ENCODE data around the gene NUDT16. TPM values are rescaled to one million over a fixed set of nuclear protein-coding genes. Genes with fewer than 3 reads are reported as not detected.
A peak's percentile ranks its signal among the peaks of the same experiment; 100 is the strongest.

Gene NUDT16
- polyA plus RNA-seq, 1 experiment: 5.4 TPM

GRCh38 chr3:131394400-131394799 lies 12.8 kb downstream of the NUDT16 start:
- H3K36me3 ChIP-seq (ENCODE audit: control insufficient read depth, insufficient read depth, low read length): no peaks in the 10 kb centered on the region
- no peak overlapping the region for H3K4me3 ChIP-seq (ENCODE audit: low read depth, low read length)
- DNase-seq (ENCODE audit: low read depth): no peak
- POLR2A ChIA-PET: no interaction called here
- TF ChIP-seq CTCF (IDR thresholded peaks at IDR 0.05; ENCODE audit: insufficient read depth, low read depth, low read length): no peak
- no peaks in the 10 kb centered on the region for H3K27me3 ChIP-seq (ENCODE audit: control insufficient read depth, insufficient read depth, low read length)
- CTCF ChIA-PET: no interaction called here

- no peak for TF ChIP-seq CTCF (IDR thresholded peaks at IDR 0.05; ENCODE audit: insufficient read depth, low read depth, low read length)
- DNase-seq (ENCODE audit: low read depth): no peak
- CTCF ChIA-PET: interaction anchor here (2.1 kb wide), 1 partner anchor 15 kb away, joined by 6 read pairs; the partner anchor contains the start of gene NUDT16
These were observed 14.6 kb downstream of the NUDT16 start for GRCh38 chr3:131396170-131396569.

GRCh38 chr3:131397889-131398288 lies 16.3 kb downstream of the NUDT16 start:
- no peaks in the 10 kb centered on the region for H3K27me3 ChIP-seq (ENCODE audit: control insufficient read depth, insufficient read depth, low read length)
- no peak overlapping the region for H3K4me3 ChIP-seq (ENCODE audit: low read depth, low read length)
- H3K36me3 ChIP-seq (ENCODE audit: control insufficient read depth, insufficient read depth, low read length): no peaks in the 10 kb centered on the region
- no peak for DNase-seq (ENCODE audit: low read depth)
- no peak for TF ChIP-seq CTCF (IDR thresholded peaks at IDR 0.05; ENCODE audit: insufficient read depth, low read depth, low read length)
- ChIA-PET CTCF (interaction anchor here (1.1 kb wide), 1 partner anchor 16 kb away, joined by 4 read pairs; no protein-coding TSS in a partner anchor), POLR2A (no interaction called here)

More at GRCh38 chr3:131396170-131396569, 14.6 kb downstream of the NUDT16 start:
- no peak overlapping the region for H3K4me3 ChIP-seq (ENCODE audit: low read depth, low read length)
- POLR2A ChIA-PET: no interaction called here
- H3K36me3 ChIP-seq (ENCODE audit: control insufficient read depth, insufficient read depth, low read length): no peaks in the 10 kb centered on the region
- no peaks in the 10 kb centered on the region for H3K27me3 ChIP-seq (ENCODE audit: control insufficient read depth, insufficient read depth, low read length)

GRCh38 chr3:131401978-131402377 lies 20.4 kb downstream of the NUDT16 start:
- CTCF ChIA-PET: interaction anchor here (0.5 to 1.4 kb wide), 3 partner anchors 22 to 1057 kb away, joined by 3 to 4 read pairs (median 4); no protein-coding TSS in a partner anchor
- no peaks in the 10 kb centered on the region for H3K27me3 ChIP-seq (ENCODE audit: control insufficient read depth, insufficient read depth, low read length)
- POLR2A ChIA-PET: no interaction called here
- DNase-seq (ENCODE audit: low read depth): no peak
- TF ChIP-seq CTCF (IDR thresholded peaks at IDR 0.05; ENCODE audit: insufficient read depth, low read depth, low read length): no peak
- no peak overlapping the region for H3K4me3 ChIP-seq (ENCODE audit: low read depth, low read length)
- no peaks in the 10 kb centered on the region for H3K36me3 ChIP-seq (ENCODE audit: control insufficient read depth, insufficient read depth, low read length)

- Histone ChIP-seq H3K27me3 (ENCODE audit: control insufficient read depth, insufficient read depth, low read length) (no peaks in the 10 kb centered on the region), H3K4me3 (ENCODE audit: low read depth, low read length) (no peak overlapping the region), H3K36me3 (ENCODE audit: control insufficient read depth, insufficient read depth, low read length) (no peaks in the 10 kb centered on the region)
- DNase-seq (ENCODE audit: low read depth): peak; percentile 23
- ChIA-PET POLR2A (interaction anchor here (0.6 kb wide), 1 partner anchor 99 kb away, joined by 3 read pairs; no protein-coding TSS in a partner anchor), CTCF (interaction anchor here (1.0 to 1.4 kb wide), 2 partner anchors 22 to 27 kb away, joined by 3 to 4 read pairs; no protein-coding TSS in a partner anchor)
- TF ChIP-seq CTCF (IDR thresholded peaks at IDR 0.05; ENCODE audit: insufficient read depth, low read depth, low read length): no peak
These were observed 20.9 kb downstream of the NUDT16 start for GRCh38 chr3:131402391-131403039.

All from BJ (cell line).